HuH-7 (cell line): ENCODE measurements around the gene RAC3.
"Not testable (repeated sequence)": the region's sequence is repeated elsewhere in the genome, so short reads cannot be mapped to it uniquely, and the experiment has no call there.

Source experiments
- DNase-seq: peaks from one replicate; pipeline ENCODE4 v3.0.0; 2011; ENCODE audit warnings: low spot score

The RAC3 gene

GRCh38 chr17:82024859-82025258 lies 6.6 kb upstream of the RAC3 start:
- DNase-seq: no peak

DNA sequence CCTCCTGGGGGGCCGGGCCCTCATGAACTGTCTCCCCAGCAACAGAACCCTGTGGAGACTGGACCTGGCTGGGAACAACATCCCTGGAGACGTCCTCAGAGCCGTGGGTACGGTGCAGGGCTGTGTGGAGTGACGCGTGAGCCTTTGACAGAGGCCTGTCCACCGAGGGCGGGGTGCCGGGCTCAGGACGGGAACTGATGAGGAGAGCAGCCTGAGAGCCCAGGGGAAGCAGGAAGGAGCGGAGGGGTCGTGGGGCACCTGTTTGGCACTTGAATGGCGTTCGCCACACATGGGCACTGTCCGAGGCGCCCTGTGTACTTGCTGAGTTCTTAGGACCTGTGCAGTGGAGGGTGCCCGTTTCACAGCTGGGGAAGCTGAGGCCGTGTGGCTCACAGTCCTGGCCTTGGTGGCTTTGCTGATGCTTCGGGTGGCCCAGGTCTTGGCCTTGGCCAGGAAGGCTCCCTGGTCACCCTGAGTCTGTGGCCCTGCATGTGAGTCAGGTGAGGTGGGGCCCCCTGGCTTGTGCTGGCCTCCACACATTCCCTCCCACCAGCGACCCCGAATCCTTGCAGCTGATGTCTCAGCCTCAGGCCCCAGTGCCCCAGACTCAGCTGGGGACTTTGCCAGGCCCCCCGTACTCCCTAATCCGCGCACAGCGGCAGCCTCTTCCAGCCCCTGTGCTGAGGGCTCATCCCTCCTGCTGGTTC lies 5.9 kb upstream of the RAC3 start:
- no peak for DNase-seq

DNA sequence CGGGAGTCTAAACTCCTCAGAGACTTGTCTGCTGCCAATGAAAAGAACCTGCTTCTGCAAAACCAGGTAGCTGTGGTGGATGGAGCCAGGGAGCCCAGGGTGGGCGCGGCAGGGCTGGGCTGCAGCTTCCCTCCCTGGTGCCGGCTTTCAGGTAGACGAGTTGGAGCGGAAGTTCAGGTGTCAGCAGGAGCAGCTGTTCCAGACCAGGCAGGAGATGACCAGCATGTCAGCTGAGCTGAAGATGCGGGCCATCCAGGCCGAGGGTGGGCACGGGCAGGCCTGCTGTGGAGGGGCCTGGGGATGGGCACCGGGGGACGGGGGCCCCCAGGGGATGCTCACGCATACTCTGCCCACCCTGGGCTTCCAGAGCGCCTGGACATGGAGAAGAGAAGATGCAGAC lies 3.2 kb upstream of the RAC3 start:
- no peak for DNase-seq

DNA sequence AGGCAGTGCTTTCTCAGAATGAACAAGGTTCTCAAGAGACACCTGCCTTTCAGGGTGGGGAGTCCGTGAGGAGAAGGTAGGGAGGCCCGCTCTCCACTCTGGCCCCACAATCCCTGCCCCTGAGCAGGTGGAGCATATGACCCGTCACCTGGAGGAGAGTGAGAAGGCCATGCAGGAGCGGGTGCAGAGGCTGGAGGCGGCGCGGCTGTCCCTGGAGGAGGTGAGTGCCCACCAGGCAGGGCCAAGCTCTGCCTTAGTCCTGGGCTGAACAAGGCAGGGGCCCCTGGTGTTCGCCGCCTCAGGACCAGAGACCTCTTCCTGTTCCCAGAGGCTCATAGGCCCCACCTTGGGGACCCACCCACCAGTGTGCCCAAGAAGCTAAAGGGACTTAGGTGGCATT lies 2.5 kb upstream of the RAC3 start:
- DNase-seq: no peak

GRCh38 chr17:82029391-82029790 lies 2.1 kb upstream of the RAC3 start:
- DNase-seq: no peak

- no peak for DNase-seq
Observed at GRCh38 chr17:82029990-82030469, 1.4 kb upstream of the RAC3 start.

GRCh38 chr17:82030470-82031302 lies 792 bp upstream of the RAC3 start:
- peak; percentile 93 for DNase-seq

- DNase-seq: peak; percentile 77
Observed at GRCh38 chr17:82031885-82032627, 578 bp downstream of the RAC3 start.

DNA sequence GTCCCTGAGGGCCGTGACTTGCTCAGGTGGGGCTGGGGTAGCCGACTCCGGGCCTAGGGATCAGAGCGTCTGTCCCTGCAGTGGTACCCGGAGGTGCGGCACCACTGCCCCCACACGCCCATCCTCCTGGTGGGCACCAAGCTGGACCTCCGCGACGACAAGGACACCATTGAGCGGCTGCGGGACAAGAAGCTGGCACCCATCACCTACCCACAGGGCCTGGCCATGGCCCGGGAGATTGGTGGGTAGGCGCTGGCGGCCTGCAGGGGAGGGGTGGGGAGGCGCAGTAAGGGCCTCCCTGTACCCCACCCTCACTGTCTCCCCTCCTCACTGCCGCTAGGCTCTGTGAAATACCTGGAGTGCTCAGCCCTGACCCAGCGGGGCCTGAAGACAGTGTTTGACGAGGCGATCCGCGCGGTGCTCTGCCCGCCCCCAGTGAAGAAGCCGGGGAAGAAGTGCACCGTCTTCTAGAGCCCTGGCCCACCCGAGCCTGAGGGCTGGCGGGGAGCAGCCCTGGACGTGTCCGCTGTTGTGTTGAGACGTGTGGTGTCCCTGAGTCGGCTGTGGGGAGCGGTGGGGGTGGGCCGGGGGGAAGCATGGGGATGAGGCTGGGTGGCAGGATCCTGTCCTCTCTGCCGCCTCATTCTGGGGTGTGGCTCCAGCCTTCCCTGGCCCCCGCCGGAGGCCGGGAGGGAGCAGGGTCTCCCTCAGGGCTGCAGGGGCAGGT lies 2.0 kb downstream of the RAC3 start:
- DNase-seq: no peak

DNA sequence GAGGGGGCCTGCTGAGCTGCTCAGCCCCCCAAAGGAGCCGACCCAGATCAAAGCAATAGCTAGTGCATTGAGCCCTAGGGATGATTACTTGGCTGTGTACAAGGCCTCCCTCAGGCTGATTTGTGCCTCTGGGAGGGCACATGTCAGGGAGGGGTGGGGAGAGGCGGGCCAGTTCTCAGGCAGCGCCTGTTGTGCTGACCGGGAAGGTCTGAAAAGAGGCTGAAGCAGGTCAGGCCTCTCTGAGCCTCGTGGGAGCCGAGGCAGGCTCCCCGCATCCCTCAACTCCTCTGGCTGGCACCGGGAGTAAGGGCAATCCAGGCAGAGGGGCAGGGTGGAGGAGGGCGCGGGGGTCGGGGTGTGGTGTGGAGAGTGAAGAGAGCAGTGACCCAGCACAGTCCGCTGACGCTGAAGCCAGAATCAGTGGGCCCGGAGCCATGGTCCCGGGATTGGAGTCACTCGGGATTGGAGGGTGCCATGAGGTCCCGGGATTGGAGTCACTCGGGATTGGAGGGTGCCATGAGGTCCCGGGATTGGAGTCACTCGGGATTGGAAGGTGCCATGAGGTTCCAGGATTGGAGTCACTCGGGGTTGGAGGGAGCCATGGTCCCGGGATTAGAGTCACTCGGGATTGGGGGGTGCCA lies 3.0 kb downstream of the RAC3 start:
- no peak for DNase-seq

- DNase-seq: no peak
Observed at GRCh38 chr17:82035488-82035887, 4.0 kb downstream of the RAC3 start.

GRCh38 chr17:82035956-82036633 lies 4.6 kb downstream of the RAC3 start:
- DNase-seq: no peak

DNA sequence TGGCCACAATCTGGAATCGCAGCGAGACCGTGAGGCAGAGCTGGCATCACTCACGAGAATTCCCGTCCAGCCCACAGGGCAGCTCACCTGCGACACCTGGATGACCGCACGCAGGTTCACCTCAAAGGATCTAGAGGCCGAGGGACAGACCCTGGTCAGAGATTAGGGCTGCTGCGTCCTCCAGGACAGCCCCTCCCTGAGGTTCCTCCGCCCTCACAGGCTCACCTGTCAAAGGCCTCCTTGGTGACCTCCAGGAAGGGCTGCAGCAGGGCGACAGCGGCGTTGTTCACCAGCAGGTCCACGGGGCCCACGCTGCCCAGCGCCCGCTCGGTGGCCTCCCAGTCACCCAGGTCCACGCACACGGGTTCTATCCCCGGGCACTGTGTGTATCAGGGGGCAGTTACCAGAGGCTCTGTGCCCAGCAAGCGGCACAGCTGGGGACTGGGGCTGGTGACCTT lies 5.2 kb downstream of the RAC3 start:
- no peak for DNase-seq

- peak; percentile 99 for DNase-seq
Observed at GRCh38 chr17:82037092-82037888, 5.8 kb downstream of the RAC3 start, which contains the start of gene DCXR. Gene DCXR (minus strand): TSS chr17:82037697. CDS start chr17:82037682, 15 bp downstream.

GRCh38 chr17:82037889-82038195 lies 6.4 kb downstream of the RAC3 start:
- DNase-seq: no peak

GRCh38 chr17:82038796-82039409 lies 7.4 kb downstream of the RAC3 start:
- DNase-seq: not testable (repeated sequence)

GRCh38 chr17:82039695-82040299 lies 8.3 kb downstream of the RAC3 start:
- no peak for DNase-seq

- DNase-seq: no peak
Observed at GRCh38 chr17:82041144-82041814, 9.8 kb downstream of the RAC3 start.

- DNase-seq: no peak
Observed at GRCh38 chr17:82042649-82043048, 11.2 kb downstream of the RAC3 start.
